Measurements from ENCODE around the gene VDAC1.

Gene VDAC1

DNA sequence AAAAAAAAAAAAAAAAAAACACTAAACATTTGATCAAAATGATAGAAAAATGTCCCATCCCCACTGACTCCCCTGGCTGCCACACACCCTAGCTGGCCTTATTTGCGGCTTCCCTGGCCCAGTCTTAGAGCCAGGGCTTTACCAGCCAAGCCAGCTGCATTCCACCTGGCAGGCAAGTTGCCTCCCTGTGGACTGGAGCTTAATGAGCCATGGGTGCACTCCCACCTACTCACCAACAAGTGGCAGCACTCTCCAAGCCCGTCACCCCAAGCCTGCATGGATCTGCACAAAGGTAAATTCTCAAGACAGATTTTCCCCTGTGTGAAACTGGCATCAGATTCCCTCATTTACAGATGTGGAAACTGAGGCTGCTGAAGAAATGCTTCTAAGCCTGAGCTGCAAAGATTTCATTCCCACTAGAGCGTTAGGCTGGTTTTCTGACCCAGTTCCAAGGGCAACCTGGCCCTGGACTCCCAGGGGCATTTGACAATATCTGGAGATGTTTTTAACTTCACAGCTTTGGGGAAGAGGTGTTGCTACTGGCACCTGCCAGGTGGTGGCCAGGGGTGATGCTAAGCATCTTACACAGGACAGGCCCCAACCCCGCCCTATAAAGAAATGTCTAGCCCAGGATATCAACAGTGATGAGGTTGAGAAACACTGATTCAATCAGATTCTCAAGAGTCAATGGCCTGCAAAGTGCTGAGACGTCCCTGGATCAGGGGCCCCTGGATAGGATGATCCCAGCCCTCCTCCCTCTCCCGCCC, 21.9 kb upstream of the VDAC1 start:
- TF ChIP-seq EZH2phosphoT487 (IDR thresholded peaks at IDR 0.05; ENCODE audit: borderline replicate concordance, low read length): no peak
- TF ChIP-seq, protein P1, sequence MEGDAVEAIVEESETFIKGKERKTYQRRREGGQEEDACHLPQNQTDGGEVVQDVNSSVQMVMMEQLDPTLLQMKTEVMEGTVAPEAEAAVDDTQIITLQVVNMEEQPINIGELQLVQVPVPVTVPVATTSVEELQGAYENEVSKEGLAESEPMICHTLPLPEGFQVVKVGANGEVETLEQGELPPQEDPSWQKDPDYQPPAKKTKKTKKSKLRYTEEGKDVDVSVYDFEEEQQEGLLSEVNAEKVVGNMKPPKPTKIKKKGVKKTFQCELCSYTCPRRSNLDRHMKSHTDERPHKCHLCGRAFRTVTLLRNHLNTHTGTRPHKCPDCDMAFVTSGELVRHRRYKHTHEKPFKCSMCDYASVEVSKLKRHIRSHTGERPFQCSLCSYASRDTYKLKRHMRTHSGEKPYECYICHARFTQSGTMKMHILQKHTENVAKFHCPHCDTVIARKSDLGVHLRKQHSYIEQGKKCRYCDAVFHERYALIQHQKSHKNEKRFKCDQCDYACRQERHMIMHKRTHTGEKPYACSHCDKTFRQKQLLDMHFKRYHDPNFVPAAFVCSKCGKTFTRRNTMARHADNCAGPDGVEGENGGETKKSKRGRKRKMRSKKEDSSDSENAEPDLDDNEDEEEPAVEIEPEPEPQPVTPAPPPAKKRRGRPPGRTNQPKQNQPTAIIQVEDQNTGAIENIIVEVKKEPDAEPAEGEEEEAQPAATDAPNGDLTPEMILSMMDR (IDR thresholded peaks at IDR 0.05; ENCODE audit: low read depth, low read length, poor library complexity, severe bottlenecking): peak; percentile 63
- H3K27me3 ChIP-seq (ENCODE audit: control insufficient read depth, low read length): no peaks in the 10 kb centered on the region
- peaks cover 4% of the 10 kb centered on the region for H3K4me1 ChIP-seq (ENCODE audit: control insufficient read depth, low read length)

DNA sequence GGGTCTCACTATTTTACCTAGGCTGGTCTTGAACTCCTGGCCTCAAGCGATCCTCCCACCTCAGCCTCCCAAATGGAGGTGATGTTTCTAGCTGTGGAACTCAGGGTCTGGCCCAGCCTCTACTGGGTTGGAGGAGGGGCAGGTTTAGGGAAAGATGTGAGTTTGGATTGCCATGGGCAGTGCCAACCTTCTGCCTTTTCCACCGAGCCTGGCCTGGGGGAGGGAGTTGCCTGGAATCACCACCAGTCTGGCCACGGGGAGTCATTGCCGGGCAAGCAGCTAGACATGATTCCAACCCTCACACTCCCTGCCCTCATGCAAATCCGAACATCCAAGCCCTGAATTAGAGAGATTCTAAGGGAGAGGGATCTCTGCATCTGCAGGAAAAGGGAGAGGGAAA, 21.0 kb upstream of the VDAC1 start:
- no peaks in the 10 kb centered on the region for H3K79me2 ChIP-seq (ENCODE audit: control insufficient read depth, low read length)
- no peaks in the 10 kb centered on the region for H3K9me3 ChIP-seq (ENCODE audit: control insufficient read depth, insufficient read depth, low read length)
- H3K4me2 ChIP-seq (ENCODE audit: low read length): no peak overlapping the region
- no peak for TF ChIP-seq EZH2phosphoT487 (IDR thresholded peaks at IDR 0.05; ENCODE audit: borderline replicate concordance, low read length)
- TF ChIP-seq, protein P1 (IDR thresholded peaks at IDR 0.05; ENCODE audit: low read depth, low read length, poor library complexity, severe bottlenecking): no peak
- H3F3A ChIP-seq (ENCODE audit: control insufficient read depth, insufficient read depth): no peaks in the 10 kb centered on the region
- no peaks in the 10 kb centered on the region for H3K36me3 ChIP-seq (ENCODE audit: control insufficient read depth, low read length)
- no peak overlapping the region for H3K4me3 ChIP-seq (ENCODE audit: low read length)
- H3K27me3 ChIP-seq (ENCODE audit: control insufficient read depth, low read length): no peaks in the 10 kb centered on the region
- no peaks in the 10 kb centered on the region for H3K9me2 ChIP-seq (replicated peaks; ENCODE audit: control insufficient read depth, low read length)
- H3K4me1 ChIP-seq (ENCODE audit: control insufficient read depth, low read length): peaks cover 4% of the 10 kb centered on the region
- H3K27ac ChIP-seq (ENCODE audit: low read depth, low read length): no peak overlapping the region
- no peaks in the 10 kb centered on the region for H4K20me1 ChIP-seq (ENCODE audit: control insufficient read depth, insufficient read depth, low read depth, low read length)

More for the DNA sequence above, 21.9 kb upstream of the VDAC1 start:
- Histone ChIP-seq H3F3A (ENCODE audit: control insufficient read depth, insufficient read depth) (no peaks in the 10 kb centered on the region), H3K4me3 (ENCODE audit: low read length) (no peak overlapping the region), H3K4me2 (ENCODE audit: low read length) (no peak overlapping the region), H3K27ac (ENCODE audit: low read depth, low read length) (no peak overlapping the region), H4K20me1 (ENCODE audit: control insufficient read depth, insufficient read depth, low read depth, low read length) (no peaks in the 10 kb centered on the region), H3K79me2 (ENCODE audit: control insufficient read depth, low read length) (no peaks in the 10 kb centered on the region), H3K36me3 (ENCODE audit: control insufficient read depth, low read length) (no peaks in the 10 kb centered on the region), H3K9me2 (replicated peaks; ENCODE audit: control insufficient read depth, low read length) (no peaks in the 10 kb centered on the region), H3K9me3 (ENCODE audit: control insufficient read depth, insufficient read depth, low read length) (no peaks in the 10 kb centered on the region)

DNA sequence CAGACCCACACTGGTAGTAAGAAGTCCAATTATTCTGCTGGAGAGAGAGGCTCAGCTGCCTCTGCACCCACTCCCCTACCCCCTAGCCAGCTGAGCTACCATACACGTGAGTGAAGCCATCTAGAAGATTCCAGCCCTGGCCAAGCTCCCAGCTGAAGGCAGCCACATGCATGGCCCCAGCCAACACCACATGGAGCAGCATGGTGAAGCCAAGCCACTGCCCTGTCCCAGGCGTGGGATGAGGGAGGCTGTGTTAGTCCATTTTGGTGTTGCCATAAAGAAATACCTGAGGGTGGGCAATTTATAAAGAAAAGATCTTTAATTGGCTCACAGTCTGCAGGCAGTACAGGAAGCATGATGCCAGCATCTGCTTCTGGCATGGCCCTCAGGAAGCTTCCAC, 20.0 kb upstream of the VDAC1 start:
- no peaks in the 10 kb centered on the region for H3K79me2 ChIP-seq (ENCODE audit: control insufficient read depth, low read length)
- no peak overlapping the region for H3K4me2 ChIP-seq (ENCODE audit: low read length)
- peaks cover 3% of the 10 kb centered on the region for H3K4me1 ChIP-seq (ENCODE audit: control insufficient read depth, low read length)
- H4K20me1 ChIP-seq (ENCODE audit: control insufficient read depth, insufficient read depth, low read depth, low read length): no peaks in the 10 kb centered on the region
- no peaks in the 10 kb centered on the region for H3F3A ChIP-seq (ENCODE audit: control insufficient read depth, insufficient read depth)
- H3K9me2 ChIP-seq (replicated peaks; ENCODE audit: control insufficient read depth, low read length): no peaks in the 10 kb centered on the region
- H3K4me3 ChIP-seq (ENCODE audit: low read length): no peak overlapping the region
- no peak for TF ChIP-seq EZH2phosphoT487 (IDR thresholded peaks at IDR 0.05; ENCODE audit: borderline replicate concordance, low read length)
- no peaks in the 10 kb centered on the region for H3K27me3 ChIP-seq (ENCODE audit: control insufficient read depth, low read length)
- H3K9me3 ChIP-seq (ENCODE audit: control insufficient read depth, insufficient read depth, low read length): no peaks in the 10 kb centered on the region
- no peaks in the 10 kb centered on the region for H3K36me3 ChIP-seq (ENCODE audit: control insufficient read depth, low read length)
- no peak overlapping the region for H3K27ac ChIP-seq (ENCODE audit: low read depth, low read length)

GRCh38 chr5:134022333-134022732, 17.6 kb upstream of the VDAC1 start:
- Histone ChIP-seq H3F3A (ENCODE audit: control insufficient read depth, insufficient read depth) (no peaks in the 10 kb centered on the region), H3K4me1 (ENCODE audit: control insufficient read depth, low read length) (no peaks in the 10 kb centered on the region), H3K36me3 (ENCODE audit: control insufficient read depth, low read length) (no peaks in the 10 kb centered on the region), H3K27ac (ENCODE audit: low read depth, low read length) (no peak overlapping the region), H3K9me3 (ENCODE audit: control insufficient read depth, insufficient read depth, low read length) (no peaks in the 10 kb centered on the region), H3K4me3 (ENCODE audit: low read length) (no peak overlapping the region), H3K79me2 (ENCODE audit: control insufficient read depth, low read length) (no peaks in the 10 kb centered on the region), H3K9me2 (replicated peaks; ENCODE audit: control insufficient read depth, low read length) (no peaks in the 10 kb centered on the region), H3K27me3 (ENCODE audit: control insufficient read depth, low read length) (no peaks in the 10 kb centered on the region), H4K20me1 (ENCODE audit: control insufficient read depth, insufficient read depth, low read depth, low read length) (no peaks in the 10 kb centered on the region), H3K4me2 (ENCODE audit: low read length) (no peak overlapping the region)
- no peak for TF ChIP-seq EZH2phosphoT487 (IDR thresholded peaks at IDR 0.05; ENCODE audit: borderline replicate concordance, low read length)
- TF ChIP-seq, protein P1 (IDR thresholded peaks at IDR 0.05; ENCODE audit: low read depth, low read length, poor library complexity, severe bottlenecking): no peak
